ENCODE measurements around the gene ARRDC5. TPM values are rescaled to one million over a fixed set of nuclear protein-coding genes. Genes with fewer than 3 reads are reported as not detected.
"Not testable (repeated sequence)": the region's sequence is repeated elsewhere in the genome, so short reads cannot be mapped to it uniquely, and the experiment has no call there.

The ARRDC5 gene
- total RNA-seq, 1 donor from 2014 or later, result not detected

GRCh38 chr19:4908781-4909155, 6.1 kb upstream of the ARRDC5 start:
- H3K27me3 ChIP-seq (ENCODE audit: control insufficient read depth, insufficient read depth, low read length), result no peaks in the 10 kb centered on the region
- TF ChIP-seq, protein P1, sequence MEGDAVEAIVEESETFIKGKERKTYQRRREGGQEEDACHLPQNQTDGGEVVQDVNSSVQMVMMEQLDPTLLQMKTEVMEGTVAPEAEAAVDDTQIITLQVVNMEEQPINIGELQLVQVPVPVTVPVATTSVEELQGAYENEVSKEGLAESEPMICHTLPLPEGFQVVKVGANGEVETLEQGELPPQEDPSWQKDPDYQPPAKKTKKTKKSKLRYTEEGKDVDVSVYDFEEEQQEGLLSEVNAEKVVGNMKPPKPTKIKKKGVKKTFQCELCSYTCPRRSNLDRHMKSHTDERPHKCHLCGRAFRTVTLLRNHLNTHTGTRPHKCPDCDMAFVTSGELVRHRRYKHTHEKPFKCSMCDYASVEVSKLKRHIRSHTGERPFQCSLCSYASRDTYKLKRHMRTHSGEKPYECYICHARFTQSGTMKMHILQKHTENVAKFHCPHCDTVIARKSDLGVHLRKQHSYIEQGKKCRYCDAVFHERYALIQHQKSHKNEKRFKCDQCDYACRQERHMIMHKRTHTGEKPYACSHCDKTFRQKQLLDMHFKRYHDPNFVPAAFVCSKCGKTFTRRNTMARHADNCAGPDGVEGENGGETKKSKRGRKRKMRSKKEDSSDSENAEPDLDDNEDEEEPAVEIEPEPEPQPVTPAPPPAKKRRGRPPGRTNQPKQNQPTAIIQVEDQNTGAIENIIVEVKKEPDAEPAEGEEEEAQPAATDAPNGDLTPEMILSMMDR (IDR thresholded peaks at IDR 0.05; ENCODE audit: insufficient read depth, low read length, severe bottlenecking), result no peak
- H3K36me3 ChIP-seq (ENCODE audit: control insufficient read depth, insufficient read depth, low read length), result no peaks in the 10 kb centered on the region
- no peak for FAIRE-seq
- DNase-seq (ENCODE audit: low read depth), result no peak
- H3K4me3 ChIP-seq (ENCODE audit: low read depth, low read length), result no peak overlapping the region

DNA sequence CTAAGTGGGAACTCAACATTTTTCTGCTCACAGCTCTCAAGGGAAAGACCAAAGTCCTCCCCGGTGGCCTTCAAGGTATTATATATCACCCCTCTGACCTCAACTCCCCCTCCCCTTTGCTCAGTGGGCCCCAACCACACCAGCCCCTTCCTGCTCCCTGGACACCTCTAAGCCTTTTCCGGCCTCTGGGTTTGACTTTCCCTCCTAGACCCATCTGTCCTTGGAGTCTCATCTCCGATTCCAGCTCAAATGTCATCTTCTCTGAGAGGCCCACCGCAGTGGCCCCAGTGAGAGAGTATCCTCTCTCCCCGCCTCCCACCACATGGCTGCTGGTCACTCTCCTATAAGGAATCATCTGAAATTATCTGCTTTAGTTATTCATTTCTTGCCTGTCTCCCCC, 5.7 kb upstream of the ARRDC5 start:
- TF ChIP-seq, protein P1 (IDR thresholded peaks at IDR 0.05; ENCODE audit: insufficient read depth, low read length, severe bottlenecking), result no peak
- no peak for FAIRE-seq

GRCh38 chr19:4906963-4907362, 4.3 kb upstream of the ARRDC5 start:
- TF ChIP-seq, protein P1 (IDR thresholded peaks at IDR 0.05; ENCODE audit: insufficient read depth, low read length, severe bottlenecking), result no peak
- Histone ChIP-seq H3K36me3 (ENCODE audit: control insufficient read depth, insufficient read depth, low read length) (no peaks in the 10 kb centered on the region), H3K4me3 (ENCODE audit: low read depth, low read length) (no peak overlapping the region), H3K27me3 (ENCODE audit: control insufficient read depth, insufficient read depth, low read length) (no peaks in the 10 kb centered on the region)
- no peak for FAIRE-seq
- DNase-seq (ENCODE audit: low read depth), result no peak

More for the DNA sequence above, 5.7 kb upstream of the ARRDC5 start:
- DNase-seq (ENCODE audit: low read depth), result no peak
- Histone ChIP-seq H3K27me3 (ENCODE audit: control insufficient read depth, insufficient read depth, low read length) (no peaks in the 10 kb centered on the region), H3K36me3 (ENCODE audit: control insufficient read depth, insufficient read depth, low read length) (no peaks in the 10 kb centered on the region), H3K4me3 (ENCODE audit: low read depth, low read length) (no peak overlapping the region)

DNA sequence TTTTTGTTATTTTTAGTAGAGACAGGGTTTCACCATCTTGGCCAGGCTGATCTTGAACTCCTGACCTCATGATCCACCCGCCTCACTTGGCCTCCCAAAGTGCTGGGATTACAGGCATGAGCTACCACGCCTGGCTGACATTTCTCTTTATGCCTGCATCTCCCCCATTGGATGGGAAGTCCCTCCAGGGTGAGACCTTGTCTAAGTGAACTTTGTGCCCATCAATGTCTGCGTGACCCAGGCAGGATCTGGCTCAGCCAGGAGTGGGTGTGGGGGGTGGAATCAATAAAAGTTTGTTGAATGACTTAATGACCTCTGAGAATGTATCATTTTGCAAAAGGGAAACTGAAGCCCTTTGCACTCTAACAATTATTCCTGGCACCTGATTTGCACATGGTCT, 1.8 kb upstream of the ARRDC5 start:
- Histone ChIP-seq H3K27me3 (ENCODE audit: control insufficient read depth, insufficient read depth, low read length) (no peaks in the 10 kb centered on the region), H3K4me3 (ENCODE audit: low read depth, low read length) (no peak overlapping the region), H3K36me3 (ENCODE audit: control insufficient read depth, insufficient read depth, low read length) (no peaks in the 10 kb centered on the region)
- DNase-seq (ENCODE audit: low read depth), result no peak
- FAIRE-seq, result no peak
- TF ChIP-seq, protein P1 (IDR thresholded peaks at IDR 0.05; ENCODE audit: insufficient read depth, low read length, severe bottlenecking), result no peak

DNA sequence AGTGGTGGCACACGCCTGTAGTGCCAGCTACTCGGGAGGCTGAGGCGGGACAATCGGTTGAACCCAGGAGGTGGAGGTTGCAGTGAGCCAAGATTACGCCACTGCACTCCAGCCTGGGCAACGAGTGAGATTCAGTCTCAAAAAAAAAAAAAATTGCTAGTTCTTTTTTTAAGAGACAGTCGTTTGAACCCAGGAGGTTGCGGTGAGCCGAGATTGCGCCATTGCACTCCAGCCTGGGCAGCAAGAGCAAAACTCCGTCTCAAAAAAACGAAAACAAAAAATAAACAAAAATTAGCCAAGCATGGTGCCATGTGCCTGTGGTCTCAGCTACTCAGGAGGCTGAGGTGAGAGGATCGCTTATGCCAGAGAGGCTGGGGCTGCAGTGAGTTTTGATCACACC, 1.8 kb downstream of the ARRDC5 start:
- not testable (repeated sequence) for DNase-seq (ENCODE audit: low read depth); H3K27me3 ChIP-seq (ENCODE audit: control insufficient read depth, insufficient read depth, low read length); H3K4me3 ChIP-seq (ENCODE audit: low read depth, low read length); FAIRE-seq; H3K36me3 ChIP-seq (ENCODE audit: control insufficient read depth, insufficient read depth, low read length)

DNA sequence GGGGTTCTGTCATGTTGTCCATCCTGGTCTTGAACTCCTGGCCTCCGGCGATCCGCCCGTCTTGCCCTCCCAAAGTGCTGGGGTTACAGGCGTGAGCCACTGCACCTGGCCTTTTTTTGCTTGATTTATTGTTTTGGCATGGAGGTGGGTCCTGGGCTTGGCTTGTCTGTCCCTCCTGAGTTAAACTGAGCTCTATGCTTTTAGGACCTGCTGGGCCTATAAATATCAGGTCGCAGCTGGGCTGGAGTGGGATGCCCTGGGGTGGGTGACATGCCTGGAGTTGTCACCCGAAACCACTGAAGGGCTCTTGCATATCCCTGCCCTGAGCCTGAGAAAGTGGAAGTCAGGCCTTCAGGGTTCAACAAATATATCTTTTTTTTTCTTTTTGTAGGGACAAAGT, 5.5 kb downstream of the ARRDC5 start:
- TF ChIP-seq, protein P1 (IDR thresholded peaks at IDR 0.05; ENCODE audit: insufficient read depth, low read length, severe bottlenecking), result no peak
- FAIRE-seq, result no peak

More for the DNA sequence above, 5.5 kb downstream of the ARRDC5 start:
- no peak for DNase-seq (ENCODE audit: low read depth)
- Histone ChIP-seq H3K27me3 (ENCODE audit: control insufficient read depth, insufficient read depth, low read length) (no peaks in the 10 kb centered on the region), H3K36me3 (ENCODE audit: control insufficient read depth, insufficient read depth, low read length) (no peaks in the 10 kb centered on the region), H3K4me3 (ENCODE audit: low read depth, low read length) (no peak overlapping the region)

All from bronchial epithelial cell (primary cell).